ENCODE data around the gene GRP.

Gene GRP

DNA sequence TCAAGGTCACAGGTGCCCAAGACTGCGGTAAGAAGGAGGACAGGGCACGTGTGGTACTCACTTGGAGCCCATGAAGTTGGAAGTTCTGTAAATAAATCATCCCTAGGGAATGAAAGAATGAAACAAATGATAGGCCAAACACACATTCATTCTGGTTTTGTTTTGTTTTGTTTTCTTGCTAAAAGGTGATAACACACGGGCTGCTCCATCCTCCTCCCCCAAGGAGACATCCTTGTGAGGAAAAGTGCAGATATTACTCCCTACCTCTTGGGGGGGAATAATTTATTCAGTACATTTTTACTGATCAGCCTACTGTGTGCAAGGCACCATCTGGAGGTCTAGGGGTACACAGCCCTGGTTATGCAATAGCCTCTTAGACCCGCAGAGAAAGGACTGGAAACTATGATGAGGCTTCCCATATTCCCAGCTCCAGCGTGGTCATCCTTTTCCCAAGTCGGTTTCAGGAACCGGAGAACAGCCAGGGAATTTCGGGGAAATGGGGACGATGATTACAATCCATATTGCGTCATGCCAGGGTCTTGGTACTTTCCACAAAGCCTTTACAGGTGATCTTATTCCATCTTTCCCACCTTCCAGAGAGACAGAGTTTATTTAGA is 47.0 kb downstream of the GRP start:
- H3K27ac Mint-ChIP-seq = no peak overlapping the region
- H3K27me3 Mint-ChIP-seq (ENCODE audit: low read depth) = peaks cover 92% of the 10 kb centered on the region
- no peak overlapping the region for H3K4me3 Mint-ChIP-seq
- H3K4me1 Mint-ChIP-seq (ENCODE audit: low read depth) = peaks cover 30% of the 10 kb centered on the region
- H3K36me3 Mint-ChIP-seq (ENCODE audit: low read depth) = peaks cover 1% of the 10 kb centered on the region
- no peaks in the 10 kb centered on the region for H3K9me3 Mint-ChIP-seq
- no peak for DNase-seq (ENCODE audit: low spot score)

- DNase-seq (ENCODE audit: low spot score) = no peak
- Mint-ChIP-seq H3K9me3 (no peaks in the 10 kb centered on the region), H3K27ac (no peak overlapping the region), H3K4me3 (peak overlapping the region; percentile 17), H3K4me1 (ENCODE audit: low read depth) (peaks cover 30% of the 10 kb centered on the region), H3K36me3 (ENCODE audit: low read depth) (peaks cover 1% of the 10 kb centered on the region), H3K27me3 (ENCODE audit: low read depth) (peaks cover 90% of the 10 kb centered on the region)
Observed at GRCh38 chr18:59267503-59268126, 47.7 kb downstream of the GRP start.

DNA sequence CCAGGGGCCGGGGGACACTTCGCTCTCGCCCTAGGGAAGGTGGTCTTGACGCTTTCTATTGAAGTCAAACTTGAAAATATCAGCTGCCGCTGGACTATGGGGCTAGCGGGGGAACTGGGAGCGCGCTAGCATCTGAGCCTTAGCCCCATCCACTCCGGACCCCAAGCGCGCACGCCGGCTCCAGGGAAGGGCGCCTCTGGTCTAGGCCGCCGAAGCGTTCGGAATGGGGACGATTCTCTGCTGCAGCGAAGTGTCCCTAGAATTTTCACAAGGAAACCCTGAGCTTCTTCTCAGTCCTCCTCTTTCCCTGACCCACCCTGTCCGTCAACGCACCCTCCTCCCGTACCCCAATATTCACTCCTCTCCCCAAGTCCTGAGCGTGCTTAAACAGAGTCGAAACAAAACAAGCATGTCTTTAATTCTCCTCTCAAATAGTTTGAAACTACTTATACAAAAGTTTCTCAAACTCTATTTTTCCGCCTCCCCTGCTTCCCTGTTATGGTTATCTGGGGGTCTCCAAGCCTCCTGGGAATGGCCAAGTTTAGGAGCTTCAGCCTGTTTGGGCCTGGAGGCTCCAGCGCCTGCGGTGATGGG is 48.3 kb downstream of the GRP start:
- peaks cover 1% of the 10 kb centered on the region for H3K36me3 Mint-ChIP-seq (ENCODE audit: low read depth)
- H3K4me3 Mint-ChIP-seq = peak overlapping the region; percentile 34
- H3K27me3 Mint-ChIP-seq (ENCODE audit: low read depth) = peaks cover 84% of the 10 kb centered on the region
- H3K27ac Mint-ChIP-seq = no peak overlapping the region
- H3K9me3 Mint-ChIP-seq = no peaks in the 10 kb centered on the region
- no peak for DNase-seq (ENCODE audit: low spot score)
- peaks cover 30% of the 10 kb centered on the region for H3K4me1 Mint-ChIP-seq (ENCODE audit: low read depth)

DNA sequence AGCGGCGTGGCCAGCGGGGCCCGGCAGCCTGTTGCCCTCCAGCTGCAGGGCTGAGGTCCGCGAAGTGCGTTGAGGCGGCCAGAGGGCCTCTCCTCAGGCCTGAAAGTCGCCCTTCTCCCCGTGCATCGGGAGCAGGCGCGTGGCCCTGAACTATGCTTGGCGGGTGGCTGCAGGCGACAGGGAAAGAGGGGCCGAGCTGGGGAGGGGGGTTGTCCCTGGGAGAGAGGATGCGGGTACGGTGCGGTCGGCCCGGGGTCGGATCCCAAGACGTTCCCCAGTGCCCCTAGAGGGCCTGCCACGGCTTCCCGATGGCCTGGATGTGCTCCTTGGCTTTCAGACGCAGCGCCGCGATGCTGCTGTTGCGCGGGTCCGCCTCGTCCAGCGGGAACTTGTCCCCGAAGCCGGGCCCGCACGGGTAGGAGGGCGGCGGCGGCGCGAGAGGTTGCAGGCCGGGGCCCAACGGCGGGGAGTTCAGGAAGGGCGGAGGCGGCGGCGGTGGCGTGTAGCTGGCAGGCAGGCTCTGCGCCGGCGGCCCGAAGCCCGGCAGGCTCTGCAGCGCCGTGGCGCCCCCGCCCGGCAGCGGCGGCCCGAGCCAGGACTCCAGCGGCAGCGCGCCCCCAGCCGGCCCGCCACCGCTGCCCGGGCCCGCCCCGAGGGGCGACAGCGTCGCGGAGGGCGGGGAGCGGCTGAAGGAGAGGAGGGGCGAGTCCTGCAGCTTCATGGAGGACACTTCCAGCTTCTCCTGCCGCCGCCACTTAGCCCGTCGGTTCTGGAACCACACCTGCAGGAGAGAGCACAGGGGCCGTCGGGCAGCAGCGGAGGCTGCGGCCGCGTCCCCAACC is 49.0 kb downstream of the GRP start:
- no peaks in the 10 kb centered on the region for H3K9me3 Mint-ChIP-seq
- peak overlapping the region; percentile 76 for H3K4me3 Mint-ChIP-seq
- peaks cover 31% of the 10 kb centered on the region for H3K4me1 Mint-ChIP-seq (ENCODE audit: low read depth)
- peak; percentile 62 for DNase-seq (ENCODE audit: low spot score)
- H3K27me3 Mint-ChIP-seq (ENCODE audit: low read depth) = peaks cover 83% of the 10 kb centered on the region
- no peak overlapping the region for H3K27ac Mint-ChIP-seq
- no peaks in the 10 kb centered on the region for H3K36me3 Mint-ChIP-seq (ENCODE audit: low read depth)

GRCh38 chr18:59269563-59270119 is 49.7 kb downstream of the GRP start:
- DNase-seq (ENCODE audit: low spot score) = no peak
- Mint-ChIP-seq H3K27ac (no peak overlapping the region), H3K9me3 (no peaks in the 10 kb centered on the region), H3K27me3 (ENCODE audit: low read depth) (peaks cover 83% of the 10 kb centered on the region), H3K4me1 (ENCODE audit: low read depth) (peaks cover 31% of the 10 kb centered on the region), H3K4me3 (peak overlapping the region; percentile 76), H3K36me3 (ENCODE audit: low read depth) (peaks cover 1% of the 10 kb centered on the region)

DNA sequence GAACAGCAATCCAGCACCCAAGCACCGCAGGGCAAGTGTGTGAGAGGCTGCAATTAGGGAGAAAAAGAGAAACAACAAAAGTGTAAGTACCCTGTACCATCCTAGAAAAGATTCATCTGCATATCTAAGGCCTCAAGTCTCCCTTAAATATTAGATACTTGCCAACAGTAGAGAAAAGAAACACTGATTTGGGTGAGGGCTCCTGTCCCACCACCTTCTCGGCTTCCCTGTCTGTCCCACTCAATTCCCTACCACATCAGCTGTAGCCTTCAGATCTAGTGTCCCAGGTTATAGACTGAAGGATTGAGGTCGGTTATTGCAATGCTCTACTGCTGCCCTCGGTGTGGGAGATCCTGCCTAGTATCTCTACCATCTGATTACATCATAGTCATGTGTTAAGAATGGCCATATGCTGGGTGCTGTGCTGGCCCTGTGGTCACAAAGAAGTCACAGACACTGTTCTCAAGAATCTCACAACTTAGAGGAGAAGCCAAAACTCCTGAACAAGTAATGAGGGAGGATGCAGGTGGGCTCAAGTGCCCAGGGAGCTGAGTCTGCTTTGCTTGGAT is 50.8 kb downstream of the GRP start:
- no peak overlapping the region for H3K27ac Mint-ChIP-seq
- no peak overlapping the region for H3K4me3 Mint-ChIP-seq
- peaks cover 2% of the 10 kb centered on the region for H3K36me3 Mint-ChIP-seq (ENCODE audit: low read depth)
- no peaks in the 10 kb centered on the region for H3K9me3 Mint-ChIP-seq
- H3K27me3 Mint-ChIP-seq (ENCODE audit: low read depth) = peaks cover 84% of the 10 kb centered on the region
- H3K4me1 Mint-ChIP-seq (ENCODE audit: low read depth) = peaks cover 25% of the 10 kb centered on the region
- DNase-seq (ENCODE audit: low spot score) = no peak

DNA sequence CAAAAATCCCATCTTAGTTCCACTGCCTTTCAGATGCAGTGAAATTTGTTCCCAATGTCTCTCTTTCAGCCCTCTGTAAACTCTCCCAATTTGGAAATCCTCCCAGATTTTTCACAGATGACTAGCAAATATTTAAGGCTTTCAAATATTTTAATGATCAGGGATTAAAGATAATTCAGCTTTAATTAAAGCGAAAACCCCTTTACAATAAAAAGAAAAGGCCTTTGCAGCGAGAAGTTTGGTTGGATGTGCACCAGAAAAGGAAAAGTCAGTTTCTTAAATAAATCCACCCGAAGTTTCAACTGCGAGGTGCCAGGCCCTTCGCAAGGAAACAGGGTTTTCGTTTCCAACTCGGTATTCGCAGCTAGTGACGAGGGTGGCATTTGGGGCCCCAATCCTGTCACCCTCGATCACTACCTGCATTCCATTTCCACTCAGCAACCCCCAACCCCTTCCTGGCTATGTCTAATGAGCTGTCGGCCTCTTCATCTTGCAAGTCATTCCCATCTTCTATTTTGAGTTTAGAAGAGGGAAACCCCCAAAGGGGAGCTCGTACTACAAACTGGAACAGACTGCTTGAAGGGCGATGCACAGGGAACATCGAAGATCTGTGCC is 51.8 kb downstream of the GRP start:
- H3K36me3 Mint-ChIP-seq (ENCODE audit: low read depth) = peaks cover 2% of the 10 kb centered on the region
- H3K4me3 Mint-ChIP-seq = no peak overlapping the region
- no peaks in the 10 kb centered on the region for H3K9me3 Mint-ChIP-seq
- peaks cover 21% of the 10 kb centered on the region for H3K4me1 Mint-ChIP-seq (ENCODE audit: low read depth)
- DNase-seq (ENCODE audit: low spot score) = no peak
- no peak overlapping the region for H3K27ac Mint-ChIP-seq
- H3K27me3 Mint-ChIP-seq (ENCODE audit: low read depth) = peaks cover 84% of the 10 kb centered on the region

DNA sequence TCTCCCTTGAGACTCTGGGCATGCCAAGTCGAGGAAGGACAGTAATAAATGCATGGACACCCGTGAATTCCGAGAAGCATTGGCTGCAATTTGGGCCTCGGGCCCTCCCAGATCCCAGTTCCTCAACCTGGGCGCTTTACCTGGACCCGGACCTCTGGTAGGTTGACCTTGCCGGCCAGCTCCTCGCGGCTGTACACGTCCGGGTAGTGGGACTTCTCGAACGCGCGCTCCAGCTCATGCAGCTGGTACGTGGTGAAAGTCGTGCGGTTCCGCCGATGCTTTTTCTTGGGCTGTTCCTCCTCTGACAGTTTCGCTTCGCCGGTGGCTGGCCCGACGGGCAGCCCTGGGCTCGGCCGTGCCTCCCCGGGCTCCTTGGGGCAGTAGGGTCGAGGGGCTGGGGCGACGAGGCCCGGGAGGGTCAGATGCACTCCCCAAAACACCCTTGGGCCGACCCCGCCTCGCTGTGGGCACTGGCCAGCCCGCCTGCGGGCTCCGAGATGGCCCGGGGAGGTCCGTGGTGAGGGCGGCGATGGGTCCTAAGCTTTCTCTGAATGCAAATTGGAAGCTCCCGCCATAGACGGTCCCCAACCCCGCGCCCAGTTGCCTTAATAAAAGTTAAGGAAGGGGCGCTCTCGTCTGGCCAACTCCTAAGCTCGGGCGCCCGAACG is 52.4 kb downstream of the GRP start:
- no peak overlapping the region for H3K4me3 Mint-ChIP-seq
- H3K27ac Mint-ChIP-seq = no peak overlapping the region
- no peak for DNase-seq (ENCODE audit: low spot score)
- peaks cover 21% of the 10 kb centered on the region for H3K4me1 Mint-ChIP-seq (ENCODE audit: low read depth)
- peaks cover 84% of the 10 kb centered on the region for H3K27me3 Mint-ChIP-seq (ENCODE audit: low read depth)
- no peaks in the 10 kb centered on the region for H3K9me3 Mint-ChIP-seq
- peaks cover 2% of the 10 kb centered on the region for H3K36me3 Mint-ChIP-seq (ENCODE audit: low read depth)

- H3K36me3 Mint-ChIP-seq (ENCODE audit: low read depth) = peaks cover 2% of the 10 kb centered on the region
- no peak within 1 kb of the TSS for H3K27ac Mint-ChIP-seq
- DNase-seq (ENCODE audit: low spot score) = peak; percentile 23
- H3K27me3 Mint-ChIP-seq (ENCODE audit: low read depth) = peaks cover 83% of the 10 kb centered on the region
- H3K4me1 Mint-ChIP-seq (ENCODE audit: low read depth) = peaks cover 17% of the 10 kb centered on the region
- peak within 1 kb of the TSS; percentile 36 for H3K4me3 Mint-ChIP-seq
- no peaks in the 10 kb centered on the region for H3K9me3 Mint-ChIP-seq
Observed at GRCh38 chr18:59272891-59273758, 53.2 kb downstream of the GRP start, which contains the start of gene RAX. TSS of gene RAX (minus strand) at chr18:59273454. CDS start at chr18:59273206, 248 bp downstream.

DNA sequence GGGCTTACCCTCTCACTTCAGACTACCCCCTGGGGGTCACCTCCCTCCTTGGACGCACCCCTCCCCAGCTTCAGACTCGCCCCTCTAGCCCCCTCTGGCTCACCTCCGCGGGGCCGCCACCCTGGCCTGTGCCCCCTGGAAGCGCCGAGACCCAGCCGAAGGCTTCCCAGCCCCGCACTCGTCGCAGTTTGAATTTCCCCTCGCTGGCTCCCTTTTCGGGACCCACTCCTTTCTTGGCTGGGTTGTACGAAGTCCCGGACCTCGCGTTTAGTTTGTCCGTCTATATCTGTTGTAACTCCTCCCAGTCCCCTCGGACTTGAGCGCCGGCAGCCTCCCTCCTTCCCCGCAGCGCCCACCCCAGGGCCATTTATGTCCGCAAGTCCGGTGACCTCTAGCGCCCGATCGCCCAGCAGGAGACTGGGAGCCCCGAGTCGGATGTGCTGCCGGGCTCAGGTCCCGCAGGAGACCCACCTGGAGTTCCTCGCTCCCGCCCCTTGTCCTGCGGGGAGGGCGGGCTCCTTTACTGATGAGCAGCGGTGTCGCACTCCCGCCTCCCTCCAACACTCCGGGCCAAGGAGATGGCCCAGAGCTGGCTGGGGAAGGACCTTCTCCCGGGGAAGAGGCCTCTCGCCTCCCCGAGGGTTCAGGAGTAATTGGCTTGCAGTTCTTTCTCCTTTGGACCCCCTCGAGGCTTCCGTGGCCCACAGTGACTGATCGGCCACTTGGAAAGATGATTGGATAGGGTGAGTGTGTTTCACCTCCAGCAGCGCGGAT is 54.0 kb downstream of the GRP start:
- peaks cover 80% of the 10 kb centered on the region for H3K27me3 Mint-ChIP-seq (ENCODE audit: low read depth)
- H3K27ac Mint-ChIP-seq = no peak overlapping the region
- no peaks in the 10 kb centered on the region for H3K9me3 Mint-ChIP-seq
- H3K4me3 Mint-ChIP-seq = peak overlapping the region; percentile 36
- DNase-seq (ENCODE audit: low spot score) = no peak
- H3K36me3 Mint-ChIP-seq (ENCODE audit: low read depth) = peaks cover 2% of the 10 kb centered on the region
- peaks cover 10% of the 10 kb centered on the region for H3K4me1 Mint-ChIP-seq (ENCODE audit: low read depth)

DNA sequence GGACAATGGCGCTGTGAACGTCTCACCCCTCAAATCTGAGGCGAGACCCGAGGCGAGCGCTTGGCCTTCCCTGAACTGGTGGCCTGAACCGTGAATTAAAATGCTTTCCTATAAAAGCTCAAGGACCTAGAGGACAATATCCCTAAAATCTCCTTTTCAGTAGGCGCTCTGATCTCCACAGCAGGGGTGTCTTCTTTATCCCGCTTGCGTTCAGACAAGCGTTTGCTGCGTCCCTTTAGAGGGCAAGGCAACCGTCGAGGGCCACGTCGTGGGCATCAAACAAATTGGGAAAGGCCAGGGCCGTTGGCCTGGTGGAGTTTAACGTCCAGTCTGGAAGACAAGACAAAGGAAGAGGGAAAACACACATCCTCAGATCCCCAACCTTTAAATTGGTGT is 54.6 kb downstream of the GRP start:
- H3K9me3 Mint-ChIP-seq = no peaks in the 10 kb centered on the region
- H3K4me1 Mint-ChIP-seq (ENCODE audit: low read depth) = peaks cover 8% of the 10 kb centered on the region
- peaks cover 81% of the 10 kb centered on the region for H3K27me3 Mint-ChIP-seq (ENCODE audit: low read depth)
- no peak for DNase-seq (ENCODE audit: low spot score)
- no peak overlapping the region for H3K4me3 Mint-ChIP-seq
- H3K27ac Mint-ChIP-seq = no peak overlapping the region
- peaks cover 2% of the 10 kb centered on the region for H3K36me3 Mint-ChIP-seq (ENCODE audit: low read depth)

Measured in T-helper 2 cell treated with Interferon-gamma antibody and Interleukin-4, amounts not matched to agents 5 μg/mL and 100 μg/mL, for 36 hours (primary cell).